ENCODE data around the gene PTPDC1.

DNA sequence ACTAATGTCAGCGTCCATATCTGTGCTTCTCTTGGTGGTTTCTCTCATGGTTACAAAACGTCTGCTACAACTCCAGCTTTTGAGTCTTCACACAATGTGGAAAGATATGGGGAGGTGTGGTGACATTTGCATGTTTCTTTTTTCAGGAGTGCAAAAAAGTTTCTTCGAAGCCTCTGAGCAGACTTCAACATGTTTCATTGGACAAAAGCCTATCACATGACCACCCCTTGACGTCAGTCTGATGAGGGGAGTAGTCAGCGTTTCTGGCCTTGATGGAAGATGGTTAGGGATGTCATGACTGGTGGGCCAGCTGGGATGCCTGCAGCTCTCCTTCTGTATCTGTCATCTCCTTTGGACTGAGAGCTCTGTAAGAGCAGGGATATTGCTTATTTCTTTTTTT is 61.4 kb downstream of the PTPDC1 start:
- TF ChIP-seq CTCF (IDR thresholded peaks at IDR 0.05) (no peak), POLR2A (IDR thresholded peaks at IDR 0.05) (no peak)
